Suprapubic skin (tissue), 4 donors: ENCODE results near the gene MYL7.

Experiments
- CTCF ChIP-seq, 2 donors: fragments of 200-600 bp in 1 of 2; fragments of 450-650 bp in 1 of 2; sonication (generic) in 1 of 2; IDR thresholded peaks; one replicate each; pipeline ENCODE4 v1.5.1; 2016 to 2019; ENCODE audit warnings: antibody characterized with exemption in 2 of 2, mild to moderate bottlenecking in 1 of 2, moderate library complexity in 1 of 2
- EP300 ChIP-seq: sonication (generic); formaldehyde crosslinking; IDR thresholded peaks from one replicate; pipeline ENCODE4 v1.6.1; 2017; ENCODE audit warnings: antibody characterized with exemption
- POLR2A ChIP-seq, 2 donors: fragments of 450-650 bp; IDR thresholded peaks; one replicate each; pipeline ENCODE4 v1.6.1; 2017; ENCODE audit warnings: antibody characterized with exemption in 2 of 2, mild to moderate bottlenecking in 2 of 2, moderate library complexity in 2 of 2
- POLR2AphosphoS5 ChIP-seq, 3 donors: sonication (generic); formaldehyde crosslinking; IDR thresholded peaks; one replicate each; pipeline ENCODE4 v1.6.1; 2017; ENCODE audit warnings: antibody characterized with exemption in 3 of 3

GRCh38 chr7:44127161-44127560, 14.0 kb downstream of the MYL7 start:
- TF ChIP-seq CTCF (IDR thresholded peaks at IDR 0.05) (no peak), POLR2A (IDR thresholded peaks at IDR 0.05) (no peak), POLR2AphosphoS5 (IDR thresholded peaks at IDR 0.05) (no peak), EP300 (no peak)
